DOHH2 (cell line): Measurements from ENCODE around the gene UBE2V1.

ENCODE experiments used
- H3F3A ChIP-seq: fragments of 200-600 bp; sonication (generic), shearing (Covaris generic); 2 replicates; pipeline ENCODE4 v1.6.0; 2016; ENCODE audit warnings: antibody characterized with exemption, mild to moderate bottlenecking; ENCODE audit not compliant: control insufficient read depth, insufficient read depth
- H3K27ac ChIP-seq: fragments of 200-600 bp; sonication (generic); 2 replicates; pipeline ENCODE4 v1.5.1; 2014; ENCODE audit warnings: low read depth, mild to moderate bottlenecking, low read length, moderate library complexity
- H3K27me3 ChIP-seq: fragments of 200-600 bp; sonication (generic); 2 replicates; pipeline ENCODE4 v1.6.1; 2014; ENCODE audit warnings: mild to moderate bottlenecking, low read length, mixed read lengths; ENCODE audit not compliant: control insufficient read depth
- H3K36me3 ChIP-seq: fragments of 200-600 bp; sonication (generic); 2 replicates; pipeline ENCODE4 v1.6.1; 2014; ENCODE audit warnings: mild to moderate bottlenecking, low read length, moderate library complexity, mixed read lengths; ENCODE audit not compliant: control insufficient read depth
- H3K4me1 ChIP-seq: fragments of 200-600 bp; sonication (generic); 2 replicates; pipeline ENCODE4 v1.6.1; 2014; ENCODE audit warnings: mild to moderate bottlenecking, low read length, mixed read lengths; ENCODE audit not compliant: control insufficient read depth
- H3K4me2 ChIP-seq: fragments of 200-600 bp; sonication (generic); 2 replicates; pipeline ENCODE4 v1.6.0; 2014; ENCODE audit warnings: mild to moderate bottlenecking, low read length, moderate library complexity
- H3K4me3 ChIP-seq: fragments of 200-600 bp; sonication (generic); 2 replicates; pipeline ENCODE4 v1.5.1; 2014; ENCODE audit warnings: mild to moderate bottlenecking, low read length, mixed read lengths
- H3K79me2 ChIP-seq: fragments of 200-600 bp; sonication (generic); 2 replicates; pipeline ENCODE4 v1.6.1; 2014; ENCODE audit warnings: mild to moderate bottlenecking, low read length, mixed read lengths; ENCODE audit not compliant: control insufficient read depth
- H3K9me2 ChIP-seq: fragments of 200-600 bp; sonication (generic); replicated peaks from 2 replicates; pipeline ENCODE4 v1.6.1; 2014; ENCODE audit warnings: mild to moderate bottlenecking, low read length, mixed read lengths; ENCODE audit not compliant: control insufficient read depth
- H3K9me3 ChIP-seq: fragments of 200-600 bp; sonication (generic); 2 replicates; pipeline ENCODE4 v1.6.1; 2014; ENCODE audit warnings: antibody characterized with exemption, low read length, mixed read lengths; ENCODE audit not compliant: control insufficient read depth, insufficient read depth
- H4K20me1 ChIP-seq: fragments of 200-600 bp; sonication (generic); 2 replicates; pipeline ENCODE4 v1.6.0; 2014; ENCODE audit warnings: low read depth, mild to moderate bottlenecking, antibody characterized with exemption, low read length, moderate library complexity; ENCODE audit not compliant: control insufficient read depth, insufficient read depth
- EZH2phosphoT487 ChIP-seq: fragments of 200-600 bp; sonication (generic); IDR thresholded peaks from 2 replicates; pipeline ENCODE4 v1.6.1; 2017; ENCODE audit warnings: borderline replicate concordance, mild to moderate bottlenecking, antibody characterized with exemption, low read length, moderate library complexity, mixed read lengths
- TF ChIP-seq, protein P1 (sequence below): fragments of 200-600 bp; sonication (generic); IDR thresholded peaks from one replicate; pipeline ENCODE4 v1.5.1; 2014; ENCODE audit warnings: antibody characterized with exemption, mild to moderate bottlenecking, low read depth, low read length; ENCODE audit not compliant: poor library complexity, severe bottlenecking

UBE2V1 gene

GRCh38 chr20:50052550-50053361, 60.2 kb downstream of the UBE2V1 start:
- Histone ChIP-seq H3K4me3 (no peak overlapping the region), H3F3A (no peaks in the 10 kb centered on the region), H3K27me3 (peaks cover 15% of the 10 kb centered on the region), H3K9me2 (no peaks in the 10 kb centered on the region), H3K79me2 (no peaks in the 10 kb centered on the region), H3K9me3 (no peaks in the 10 kb centered on the region), H4K20me1 (no peaks in the 10 kb centered on the region), H3K4me1 (peaks cover 6% of the 10 kb centered on the region; the same call in 1 of the 2 replicates), H3K4me2 (no peak overlapping the region), H3K36me3 (no peaks in the 10 kb centered on the region), H3K27ac (no peak overlapping the region)
- TF ChIP-seq EZH2phosphoT487: no peak
- TF ChIP-seq, protein P1, sequence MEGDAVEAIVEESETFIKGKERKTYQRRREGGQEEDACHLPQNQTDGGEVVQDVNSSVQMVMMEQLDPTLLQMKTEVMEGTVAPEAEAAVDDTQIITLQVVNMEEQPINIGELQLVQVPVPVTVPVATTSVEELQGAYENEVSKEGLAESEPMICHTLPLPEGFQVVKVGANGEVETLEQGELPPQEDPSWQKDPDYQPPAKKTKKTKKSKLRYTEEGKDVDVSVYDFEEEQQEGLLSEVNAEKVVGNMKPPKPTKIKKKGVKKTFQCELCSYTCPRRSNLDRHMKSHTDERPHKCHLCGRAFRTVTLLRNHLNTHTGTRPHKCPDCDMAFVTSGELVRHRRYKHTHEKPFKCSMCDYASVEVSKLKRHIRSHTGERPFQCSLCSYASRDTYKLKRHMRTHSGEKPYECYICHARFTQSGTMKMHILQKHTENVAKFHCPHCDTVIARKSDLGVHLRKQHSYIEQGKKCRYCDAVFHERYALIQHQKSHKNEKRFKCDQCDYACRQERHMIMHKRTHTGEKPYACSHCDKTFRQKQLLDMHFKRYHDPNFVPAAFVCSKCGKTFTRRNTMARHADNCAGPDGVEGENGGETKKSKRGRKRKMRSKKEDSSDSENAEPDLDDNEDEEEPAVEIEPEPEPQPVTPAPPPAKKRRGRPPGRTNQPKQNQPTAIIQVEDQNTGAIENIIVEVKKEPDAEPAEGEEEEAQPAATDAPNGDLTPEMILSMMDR: no peak

DNA sequence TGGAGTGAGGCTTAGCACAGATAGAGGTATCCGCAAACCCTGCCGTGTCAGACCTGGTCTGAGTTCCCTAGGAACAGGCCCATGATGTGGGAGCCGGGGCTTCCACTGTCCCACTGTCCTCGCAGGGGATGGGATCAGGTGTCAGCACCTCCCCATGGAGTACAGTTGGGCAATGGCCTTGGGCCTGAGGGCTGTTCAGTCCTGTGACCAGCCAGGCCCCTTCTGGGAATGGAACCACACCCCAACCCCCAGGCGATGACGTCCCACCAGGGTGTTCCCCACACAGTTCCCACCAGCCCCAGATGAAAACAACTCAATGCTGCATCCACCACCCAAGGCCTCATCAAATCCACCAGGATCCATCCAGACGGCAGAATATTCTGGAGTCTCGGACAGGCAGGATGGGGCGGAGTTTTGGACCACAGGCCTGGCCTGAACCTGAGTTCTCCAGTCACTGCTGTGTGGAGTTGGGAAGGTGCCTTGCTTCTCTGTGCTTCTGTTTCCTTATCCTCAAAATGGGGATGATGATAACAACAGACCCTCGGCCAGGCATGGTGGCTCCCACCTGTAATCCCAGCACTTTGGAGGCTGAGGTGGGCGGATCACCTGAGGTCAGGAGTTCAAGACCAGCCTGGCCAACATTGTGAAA, 62.2 kb downstream of the UBE2V1 start:
- Histone ChIP-seq H4K20me1 (no peaks in the 10 kb centered on the region), H3K4me3 (no peak overlapping the region), H3K4me2 (no peak overlapping the region), H3K4me1 (peaks cover 9% of the 10 kb centered on the region; the same call in 1 of the 2 replicates), H3K9me2 (no peaks in the 10 kb centered on the region), H3K27me3 (peaks cover 24% of the 10 kb centered on the region), H3K9me3 (no peaks in the 10 kb centered on the region), H3F3A (no peaks in the 10 kb centered on the region), H3K79me2 (no peaks in the 10 kb centered on the region), H3K36me3 (no peaks in the 10 kb centered on the region), H3K27ac (no peak overlapping the region)
- TF ChIP-seq EZH2phosphoT487: no peak
- TF ChIP-seq, protein P1: no peak

DNA sequence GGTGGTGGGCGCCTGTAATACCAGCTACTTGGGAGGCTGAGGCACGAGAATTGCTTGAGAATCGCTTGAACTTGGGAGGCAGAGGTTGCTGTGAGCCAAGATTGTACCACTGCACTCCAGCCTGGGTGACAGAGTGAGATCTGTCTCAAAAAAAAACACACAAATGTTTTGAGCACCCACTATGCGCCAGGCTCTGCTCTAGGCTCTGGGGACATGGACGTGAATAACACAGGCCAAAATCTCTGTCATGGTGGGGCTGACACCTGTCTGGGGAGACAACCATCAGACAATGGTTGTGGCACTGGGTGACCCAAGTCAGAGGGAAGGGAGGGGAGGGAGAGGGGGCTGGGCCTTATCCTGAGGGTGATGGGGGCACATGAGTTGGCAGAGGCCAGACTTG, 62.7 kb downstream of the UBE2V1 start:
- TF ChIP-seq EZH2phosphoT487: no peak
- TF ChIP-seq, protein P1: no peak
- H3K79me2 ChIP-seq: no peaks in the 10 kb centered on the region
- no peaks in the 10 kb centered on the region for H3K9me2 ChIP-seq
- H3K4me3 ChIP-seq: no peak overlapping the region
- peaks cover 24% of the 10 kb centered on the region for H3K27me3 ChIP-seq
- H3K27ac ChIP-seq: no peak overlapping the region
- H3K9me3 ChIP-seq: no peaks in the 10 kb centered on the region
- peaks cover 9% of the 10 kb centered on the region; the same call in 1 of the 2 replicates for H3K4me1 ChIP-seq
- no peaks in the 10 kb centered on the region for H4K20me1 ChIP-seq
- H3F3A ChIP-seq: no peaks in the 10 kb centered on the region
- H3K36me3 ChIP-seq: no peaks in the 10 kb centered on the region
- H3K4me2 ChIP-seq: no peak overlapping the region
